ENCODE measurements around the gene IL4R. TPM values are rescaled to one million over a fixed set of nuclear protein-coding genes. Genes with fewer than 3 reads are reported as not detected.
"Not testable (repeated sequence)": the region's sequence is repeated elsewhere in the genome, so short reads cannot be mapped to it uniquely, and the experiment has no call there.

Gene IL4R
- total and polyA plus RNA-seq, 3 donors from 2014 or later = 41.4 to 70.7 (median 68.6) TPM

DNA sequence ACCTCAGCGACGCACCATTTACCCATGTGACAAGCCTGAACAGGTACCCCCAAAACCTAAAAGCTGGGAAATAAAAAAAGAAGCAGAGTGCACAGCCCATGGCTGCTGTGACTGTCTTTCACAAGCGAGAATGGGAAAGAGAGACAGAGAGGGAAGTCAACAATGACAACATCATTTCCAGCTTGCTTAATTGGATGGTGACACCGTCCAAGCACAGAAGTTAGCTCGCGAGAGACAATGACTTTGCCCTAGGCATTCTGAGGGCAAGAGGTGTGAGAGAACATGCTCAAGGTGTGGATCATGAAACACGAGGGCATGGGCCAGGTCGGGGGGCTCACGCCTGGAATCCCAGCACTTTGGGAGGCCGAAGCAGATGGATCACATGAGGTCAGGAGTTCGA lies 25.9 kb upstream of the IL4R start:
- intact Hi-C loops (cut with DNase I; ENCODE audit: low total_unique reads) = no loop called here
- H3K4me1 ChIP-seq = peaks cover 3% of the 10 kb centered on the region
- DNase-seq = no peak
- WGBS, 2 donors = 94% methylated on average over 11 of the region's 11 CpGs
- no peak overlapping the region for H3K27ac ChIP-seq
- TF ChIP-seq POLR2A (IDR thresholded peaks at IDR 0.05) = no peak
- TF ChIP-seq, protein P1, sequence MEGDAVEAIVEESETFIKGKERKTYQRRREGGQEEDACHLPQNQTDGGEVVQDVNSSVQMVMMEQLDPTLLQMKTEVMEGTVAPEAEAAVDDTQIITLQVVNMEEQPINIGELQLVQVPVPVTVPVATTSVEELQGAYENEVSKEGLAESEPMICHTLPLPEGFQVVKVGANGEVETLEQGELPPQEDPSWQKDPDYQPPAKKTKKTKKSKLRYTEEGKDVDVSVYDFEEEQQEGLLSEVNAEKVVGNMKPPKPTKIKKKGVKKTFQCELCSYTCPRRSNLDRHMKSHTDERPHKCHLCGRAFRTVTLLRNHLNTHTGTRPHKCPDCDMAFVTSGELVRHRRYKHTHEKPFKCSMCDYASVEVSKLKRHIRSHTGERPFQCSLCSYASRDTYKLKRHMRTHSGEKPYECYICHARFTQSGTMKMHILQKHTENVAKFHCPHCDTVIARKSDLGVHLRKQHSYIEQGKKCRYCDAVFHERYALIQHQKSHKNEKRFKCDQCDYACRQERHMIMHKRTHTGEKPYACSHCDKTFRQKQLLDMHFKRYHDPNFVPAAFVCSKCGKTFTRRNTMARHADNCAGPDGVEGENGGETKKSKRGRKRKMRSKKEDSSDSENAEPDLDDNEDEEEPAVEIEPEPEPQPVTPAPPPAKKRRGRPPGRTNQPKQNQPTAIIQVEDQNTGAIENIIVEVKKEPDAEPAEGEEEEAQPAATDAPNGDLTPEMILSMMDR (IDR thresholded peaks at IDR 0.05) = no peak
- H3K36me3 ChIP-seq (ENCODE audit: low read depth, missing control alignments) = no peaks in the 10 kb centered on the region
- no peaks in the 10 kb centered on the region for H3K9me3 ChIP-seq
- H3K4me3 ChIP-seq = no peak overlapping the region
- H3K27me3 ChIP-seq = no peaks in the 10 kb centered on the region

DNA sequence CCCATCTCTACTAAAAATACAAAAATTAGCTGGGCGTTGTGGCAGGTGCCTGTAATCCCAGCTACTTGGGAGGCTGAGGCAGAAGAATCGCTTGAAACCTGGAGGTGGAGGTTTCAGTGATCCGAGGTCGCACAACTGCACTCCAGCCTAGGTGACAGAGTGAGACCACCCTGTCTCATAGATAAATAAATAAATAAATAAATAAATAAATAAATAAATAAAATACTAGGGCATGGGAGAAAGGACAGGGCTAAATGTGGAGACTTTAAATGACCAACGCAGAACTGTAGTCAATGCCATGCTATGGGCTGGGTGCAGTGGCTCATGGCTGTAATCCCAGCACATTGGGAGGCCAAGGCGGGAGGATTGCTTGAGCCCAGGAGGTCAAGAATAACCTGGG lies 25.5 kb upstream of the IL4R start:
- H3K4me3 ChIP-seq; H3K9me3 ChIP-seq; intact Hi-C loops (cut with DNase I; ENCODE audit: low total_unique reads); H3K36me3 ChIP-seq (ENCODE audit: low read depth, missing control alignments); DNase-seq; H3K4me1 ChIP-seq; H3K27me3 ChIP-seq; H3K27ac ChIP-seq: not testable (repeated sequence)
- WGBS, 2 donors = 82 to 99% methylated on average over 6 of the region's 6 CpGs

DNA sequence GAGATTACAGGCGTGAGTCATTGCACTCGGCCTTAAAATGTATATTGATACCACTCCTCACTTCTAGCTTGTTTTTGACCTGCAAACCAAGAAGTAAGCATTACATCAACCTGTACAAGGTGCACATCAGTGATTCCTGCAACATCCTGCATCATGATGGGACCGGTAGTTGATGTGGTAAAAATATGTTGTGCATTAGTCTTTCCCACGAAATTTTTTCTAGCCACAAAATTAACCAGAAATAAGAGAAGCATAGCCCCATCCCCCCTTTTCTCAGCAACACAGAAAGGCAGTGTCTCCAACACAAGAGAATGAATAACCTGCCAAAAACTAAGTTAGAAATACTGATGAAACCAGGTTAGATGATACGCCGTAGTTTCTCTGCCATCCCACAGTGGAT lies 24.1 kb upstream of the IL4R start:
- Histone ChIP-seq H3K4me1 (peaks cover 3% of the 10 kb centered on the region), H3K27ac (no peak overlapping the region), H3K4me3 (no peak overlapping the region), H3K27me3 (no peaks in the 10 kb centered on the region), H3K36me3 (ENCODE audit: low read depth, missing control alignments) (no peaks in the 10 kb centered on the region), H3K9me3 (no peaks in the 10 kb centered on the region)
- no peak for TF ChIP-seq POLR2A (IDR thresholded peaks at IDR 0.05)
- TF ChIP-seq, protein P1 (IDR thresholded peaks at IDR 0.05) = no peak
- intact Hi-C loops (cut with DNase I; ENCODE audit: low total_unique reads) = no loop called here
- no peak for DNase-seq
- 73 to 78% methylated on average over 6 of the region's 6 CpGs for WGBS, 2 donors

DNA sequence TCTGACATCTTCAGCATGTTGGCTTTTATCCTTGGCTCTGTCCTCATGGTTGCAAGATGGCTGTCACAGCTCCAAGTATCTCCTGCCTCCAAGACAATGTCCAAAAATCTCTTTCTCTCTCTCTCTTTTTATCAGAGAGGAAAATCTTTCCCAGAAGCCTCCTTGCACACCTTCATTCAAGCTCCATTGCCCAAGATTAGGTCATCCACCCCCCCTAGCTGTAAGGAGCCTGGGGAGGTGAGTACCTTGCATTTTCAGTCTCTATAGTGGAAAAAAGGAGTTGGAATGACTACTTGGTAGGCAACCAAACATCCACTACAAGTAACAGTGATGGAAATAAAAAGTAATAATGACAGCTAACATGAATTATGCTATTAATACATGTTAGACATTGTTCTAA lies 23.2 kb upstream of the IL4R start:
- no peak overlapping the region for H3K27ac ChIP-seq
- DNase-seq = no peak
- no peaks in the 10 kb centered on the region for H3K9me3 ChIP-seq
- intact Hi-C loops (cut with DNase I; ENCODE audit: low total_unique reads) = no loop called here
- no peak overlapping the region for H3K4me3 ChIP-seq
- H3K36me3 ChIP-seq (ENCODE audit: low read depth, missing control alignments) = no peaks in the 10 kb centered on the region
- TF ChIP-seq POLR2A (IDR thresholded peaks at IDR 0.05) = no peak
- TF ChIP-seq, protein P1 (IDR thresholded peaks at IDR 0.05) = no peak
- no peaks in the 10 kb centered on the region for H3K27me3 ChIP-seq
- H3K4me1 ChIP-seq = peaks cover 3% of the 10 kb centered on the region

DNA sequence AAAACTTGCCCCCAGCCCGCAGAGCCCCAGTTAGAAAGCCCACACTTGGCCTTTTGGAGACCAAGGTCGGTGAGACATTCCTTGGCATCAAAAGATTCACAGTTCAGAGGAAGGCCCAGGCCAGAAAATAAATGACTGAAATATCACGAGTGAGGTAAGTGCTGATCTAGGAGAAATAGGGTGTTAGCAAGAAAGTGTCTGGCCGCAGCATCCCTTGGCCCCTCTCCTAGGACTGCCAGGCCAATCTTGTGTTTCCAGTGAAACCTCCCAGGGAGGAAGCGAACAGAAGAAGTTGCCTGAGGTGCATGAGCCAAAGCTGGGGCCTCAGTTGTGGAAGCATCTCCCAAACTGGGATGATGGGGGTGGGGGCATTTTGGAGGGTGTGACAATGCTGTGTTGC lies 22.7 kb upstream of the IL4R start:
- H3K27me3 ChIP-seq = no peaks in the 10 kb centered on the region
- 63 to 64% methylated on average over 5 of the region's 5 CpGs for WGBS, 2 donors
- intact Hi-C loops (cut with DNase I; ENCODE audit: low total_unique reads) = no loop called here

More for the DNA sequence above, 22.7 kb upstream of the IL4R start:
- no peak for DNase-seq
- Histone ChIP-seq H3K4me1 (peaks cover 3% of the 10 kb centered on the region), H3K4me3 (no peak overlapping the region), H3K27ac (no peak overlapping the region), H3K9me3 (no peaks in the 10 kb centered on the region), H3K36me3 (ENCODE audit: low read depth, missing control alignments) (no peaks in the 10 kb centered on the region)
- TF ChIP-seq, protein P1 (IDR thresholded peaks at IDR 0.05) = no peak
- TF ChIP-seq POLR2A (IDR thresholded peaks at IDR 0.05) = no peak

Measured in testis (tissue), 3 donors.